GM12892 (cell line): ENCODE data around the gene IL4I1.

ENCODE experiments used
- POLR2A ChIP-seq: IDR thresholded peaks from 2 replicates; pipeline ENCODE4 v1.6.1; 2011; ENCODE audit warnings: low read depth, low read length, control low read depth
- POLR2AphosphoS5 ChIP-seq: IDR thresholded peaks from 2 replicates; pipeline ENCODE4 v1.6.1; 2011; ENCODE audit warnings: low read depth, low read length, control low read depth

DNA sequence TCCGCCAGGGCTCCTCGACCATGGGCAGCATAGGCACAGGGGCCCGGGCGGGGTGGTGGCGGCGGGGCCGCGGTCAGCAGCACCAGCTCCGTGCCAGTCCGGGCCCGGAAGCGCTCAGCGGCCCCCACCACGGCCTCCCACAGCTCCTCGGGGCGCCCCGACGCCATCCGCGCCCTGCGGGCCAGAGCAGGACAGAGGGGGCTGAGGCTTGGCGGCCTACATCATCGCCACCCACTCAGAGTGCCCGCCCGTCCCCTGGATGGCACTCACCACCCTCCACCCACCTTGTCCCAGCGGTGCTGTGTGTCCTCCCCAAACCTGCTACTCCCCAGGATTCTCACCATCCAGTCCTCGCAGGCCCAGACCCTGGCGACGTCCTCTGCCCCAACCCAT is 23.6 kb downstream of the IL4I1 start:
- TF ChIP-seq POLR2A (no peak), POLR2AphosphoS5 (no peak)
